Osteocyte (in vitro differentiated cells): Measurements from ENCODE around the gene NLGN1. TPM values are rescaled to one million over a fixed set of nuclear protein-coding genes. Genes with fewer than 3 reads are reported as not detected.

Experiments used
- DNase-seq: peaks from one replicate; pipeline ENCODE4 v3.0.0; 2021; ENCODE audit warnings: mixed read lengths; ENCODE audit not compliant: unreplicated experiment; ENCODE audit errors: extremely low spot score
- H3K27ac Mint-ChIP-seq: one replicate; pipeline ENCODE4 v1.8.0; 2021; ENCODE audit warnings: mild to moderate bottlenecking, mixed read lengths; ENCODE audit not compliant: unreplicated experiment
- H3K27me3 Mint-ChIP-seq: one replicate; pipeline ENCODE4 v1.8.0; 2021; ENCODE audit warnings: mixed read lengths; ENCODE audit not compliant: unreplicated experiment
- H3K36me3 Mint-ChIP-seq: one replicate; pipeline ENCODE4 v1.8.0; 2021; ENCODE audit warnings: mixed read lengths; ENCODE audit not compliant: unreplicated experiment
- H3K4me1 Mint-ChIP-seq: one replicate; pipeline ENCODE4 v1.8.0; 2021; ENCODE audit warnings: mixed read lengths; ENCODE audit not compliant: unreplicated experiment
- H3K4me3 Mint-ChIP-seq: one replicate; pipeline ENCODE4 v1.8.0; 2021; ENCODE audit warnings: mild to moderate bottlenecking, moderate library complexity, mixed read lengths; ENCODE audit not compliant: unreplicated experiment
- H3K9me3 Mint-ChIP-seq: one replicate; pipeline ENCODE4 v1.8.0; 2021; ENCODE audit warnings: mixed read lengths; ENCODE audit not compliant: unreplicated experiment
- CTCF ChIP-seq: fragments of 200-600 bp; sonication (generic); IDR thresholded peaks from 2 replicates; pipeline ENCODE4 v1.5.0; 2021; ENCODE audit warnings: antibody characterized with exemption, mild to moderate bottlenecking, moderate library complexity
- total RNA-seq: library from RNA; stranded (reverse); gene quantifications from 2 replicates; pipeline ENCODE4 v1.2.1, GENCODE V29; 2021

The NLGN1 gene
- total RNA-seq, 1 donor from 2014 or later: 3.9 TPM

- no peak for TF ChIP-seq CTCF
- no peaks in the 10 kb centered on the region for H3K9me3 Mint-ChIP-seq
- H3K27ac Mint-ChIP-seq: no peak overlapping the region
- H3K27me3 Mint-ChIP-seq: no peaks in the 10 kb centered on the region
- H3K4me1 Mint-ChIP-seq: peaks cover 4% of the 10 kb centered on the region
- no peaks in the 10 kb centered on the region for H3K36me3 Mint-ChIP-seq
- DNase-seq: no peak
- no peak overlapping the region for H3K4me3 Mint-ChIP-seq
Observed at GRCh38 chr3:174268061-174268460, 870.5 kb downstream of the NLGN1 start.

GRCh38 chr3:174268586-174268985 lies 871.0 kb downstream of the NLGN1 start:
- Mint-ChIP-seq H3K4me1 (peaks cover 4% of the 10 kb centered on the region), H3K27me3 (no peaks in the 10 kb centered on the region), H3K27ac (no peak overlapping the region), H3K9me3 (no peaks in the 10 kb centered on the region), H3K4me3 (no peak overlapping the region), H3K36me3 (no peaks in the 10 kb centered on the region)
- DNase-seq: no peak
- no peak for TF ChIP-seq CTCF

- Mint-ChIP-seq H3K9me3 (no peaks in the 10 kb centered on the region), H3K27ac (no peak overlapping the region), H3K36me3 (no peaks in the 10 kb centered on the region), H3K4me3 (no peak overlapping the region), H3K27me3 (no peaks in the 10 kb centered on the region), H3K4me1 (peaks cover 4% of the 10 kb centered on the region)
- no peak for DNase-seq
- no peak for TF ChIP-seq CTCF
Observed at GRCh38 chr3:174270841-174271240, 873.3 kb downstream of the NLGN1 start.

DNA sequence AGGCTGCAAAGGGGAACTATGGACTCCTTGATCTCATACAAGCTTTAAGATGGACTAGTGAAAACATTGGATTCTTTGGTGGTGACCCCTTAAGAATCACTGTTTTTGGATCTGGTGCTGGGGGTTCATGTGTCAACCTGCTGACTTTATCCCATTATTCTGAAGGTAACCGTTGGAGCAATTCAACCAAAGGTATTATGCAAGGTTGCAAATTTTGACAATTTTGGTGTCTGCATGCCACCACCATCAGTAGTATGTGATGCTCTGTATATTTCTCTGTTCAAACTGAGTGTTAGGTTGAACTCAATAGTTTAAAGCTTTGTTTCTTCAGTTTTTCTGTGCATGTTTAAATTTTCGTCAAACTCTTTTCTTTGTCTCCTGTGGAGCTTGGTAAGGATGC lies 877.8 kb downstream of the NLGN1 start:
- Mint-ChIP-seq H3K4me3 (no peak overlapping the region), H3K27me3 (no peaks in the 10 kb centered on the region), H3K9me3 (no peaks in the 10 kb centered on the region), H3K4me1 (peaks cover 4% of the 10 kb centered on the region), H3K27ac (no peak overlapping the region), H3K36me3 (no peaks in the 10 kb centered on the region)
- TF ChIP-seq CTCF: no peak
- no peak for DNase-seq

- no peak for DNase-seq
- Mint-ChIP-seq H3K27me3 (no peaks in the 10 kb centered on the region), H3K27ac (no peak overlapping the region), H3K4me3 (no peak overlapping the region), H3K4me1 (no peaks in the 10 kb centered on the region), H3K36me3 (no peaks in the 10 kb centered on the region), H3K9me3 (no peaks in the 10 kb centered on the region)
- TF ChIP-seq CTCF: no peak
Observed at GRCh38 chr3:174276826-174277225, 879.3 kb downstream of the NLGN1 start.
